Stimulated activated naive CD8-positive, alpha-beta T cell treated with anti-CD3 and anti-CD28 coated beads, Interleukin-15, Interleukin-2, amounts not matched to agents 100 ng/mL and 50 ng/mL, for 24 hours (primary cell): ENCODE results near the gene EXOC4.

Experiments
- H3K27ac Mint-ChIP-seq: one replicate; pipeline ENCODE4 v1.8.0; 2021; ENCODE audit warnings: mild to moderate bottlenecking, mixed read lengths
- H3K27me3 Mint-ChIP-seq: one replicate; pipeline ENCODE4 v1.8.0; 2021; ENCODE audit warnings: mixed read lengths
- H3K36me3 Mint-ChIP-seq: one replicate; pipeline ENCODE4 v1.8.0; 2021; ENCODE audit warnings: low read depth, mixed read lengths
- H3K4me1 Mint-ChIP-seq: one replicate; pipeline ENCODE4 v1.8.0; 2021; ENCODE audit warnings: low read depth, mixed read lengths
- H3K4me3 Mint-ChIP-seq: one replicate; pipeline ENCODE4 v1.8.0; 2021; ENCODE audit warnings: mild to moderate bottlenecking, mixed read lengths
- H3K9me3 Mint-ChIP-seq: one replicate; pipeline ENCODE4 v1.8.0; 2021; ENCODE audit warnings: mixed read lengths

Gene EXOC4

GRCh38 chr7:133586253-133586652 is 333.4 kb downstream of the EXOC4 start:
- peaks cover 4% of the 10 kb centered on the region for H3K9me3 Mint-ChIP-seq
- H3K36me3 Mint-ChIP-seq = peaks cover 19% of the 10 kb centered on the region
- no peak overlapping the region for H3K27ac Mint-ChIP-seq
- H3K4me1 Mint-ChIP-seq = peaks cover 12% of the 10 kb centered on the region
- H3K27me3 Mint-ChIP-seq = no peaks in the 10 kb centered on the region
- no peak overlapping the region for H3K4me3 Mint-ChIP-seq

DNA sequence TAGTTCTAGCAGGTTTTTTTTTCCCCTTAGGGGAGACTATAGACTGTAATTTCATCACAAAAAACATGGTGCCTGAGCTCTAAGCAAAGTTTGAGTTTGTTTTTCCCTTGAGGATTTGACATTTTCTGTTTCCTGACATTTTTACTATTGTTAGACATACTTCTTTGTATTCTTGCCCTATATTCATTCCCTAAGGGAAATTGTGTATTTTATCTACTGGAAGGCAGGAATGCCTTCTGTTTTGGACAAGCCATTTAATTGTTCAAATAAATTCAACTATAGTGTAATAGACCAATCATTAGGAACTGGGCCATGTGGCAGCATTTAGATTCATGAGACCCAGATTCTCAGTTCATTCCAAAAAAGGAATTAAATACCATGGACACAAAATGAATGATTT is 335.0 kb downstream of the EXOC4 start:
- H3K9me3 Mint-ChIP-seq = peaks cover 4% of the 10 kb centered on the region
- no peak overlapping the region for H3K4me3 Mint-ChIP-seq
- H3K27ac Mint-ChIP-seq = no peak overlapping the region
- no peaks in the 10 kb centered on the region for H3K27me3 Mint-ChIP-seq
- peaks cover 12% of the 10 kb centered on the region for H3K4me1 Mint-ChIP-seq
- peaks cover 18% of the 10 kb centered on the region for H3K36me3 Mint-ChIP-seq

GRCh38 chr7:133590795-133591194 is 337.9 kb downstream of the EXOC4 start:
- Mint-ChIP-seq H3K27ac (no peak overlapping the region), H3K27me3 (no peaks in the 10 kb centered on the region), H3K9me3 (no peaks in the 10 kb centered on the region), H3K36me3 (peaks cover 14% of the 10 kb centered on the region), H3K4me1 (no peaks in the 10 kb centered on the region), H3K4me3 (no peak overlapping the region)

GRCh38 chr7:133591704-133592340 is 338.9 kb downstream of the EXOC4 start:
- Mint-ChIP-seq H3K4me1 (no peaks in the 10 kb centered on the region), H3K4me3 (no peak overlapping the region), H3K27me3 (no peaks in the 10 kb centered on the region), H3K27ac (no peak overlapping the region), H3K36me3 (peaks cover 8% of the 10 kb centered on the region), H3K9me3 (no peaks in the 10 kb centered on the region)

DNA sequence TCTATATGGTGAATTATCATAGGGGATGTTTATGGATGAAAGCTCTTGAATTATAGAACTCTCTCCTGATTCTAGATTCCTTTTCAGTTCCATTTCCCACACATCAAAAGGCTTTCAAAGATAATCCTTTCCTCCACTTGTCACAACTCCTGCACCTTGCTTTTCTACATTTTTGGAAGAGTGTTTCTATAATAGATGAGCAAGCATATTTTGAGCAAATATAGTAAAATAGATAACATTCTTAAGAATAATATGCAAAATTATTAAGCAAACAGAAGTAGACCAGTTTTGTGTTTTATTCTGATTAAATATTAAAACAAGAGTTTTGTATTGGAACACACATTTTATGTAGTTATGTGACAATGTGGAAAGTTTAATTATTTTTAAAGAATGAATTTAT is 340.7 kb downstream of the EXOC4 start:
- peaks cover 8% of the 10 kb centered on the region for H3K36me3 Mint-ChIP-seq
- no peaks in the 10 kb centered on the region for H3K9me3 Mint-ChIP-seq
- H3K27me3 Mint-ChIP-seq = no peaks in the 10 kb centered on the region
- H3K4me1 Mint-ChIP-seq = no peaks in the 10 kb centered on the region
- no peak overlapping the region for H3K27ac Mint-ChIP-seq
- H3K4me3 Mint-ChIP-seq = no peak overlapping the region

- Mint-ChIP-seq H3K27me3 (no peaks in the 10 kb centered on the region), H3K4me3 (no peak overlapping the region), H3K27ac (no peak overlapping the region), H3K9me3 (no peaks in the 10 kb centered on the region), H3K4me1 (peaks cover 3% of the 10 kb centered on the region), H3K36me3 (peaks cover 3% of the 10 kb centered on the region)
These were observed 348.7 kb downstream of the EXOC4 start for GRCh38 chr7:133601617-133602016.

DNA sequence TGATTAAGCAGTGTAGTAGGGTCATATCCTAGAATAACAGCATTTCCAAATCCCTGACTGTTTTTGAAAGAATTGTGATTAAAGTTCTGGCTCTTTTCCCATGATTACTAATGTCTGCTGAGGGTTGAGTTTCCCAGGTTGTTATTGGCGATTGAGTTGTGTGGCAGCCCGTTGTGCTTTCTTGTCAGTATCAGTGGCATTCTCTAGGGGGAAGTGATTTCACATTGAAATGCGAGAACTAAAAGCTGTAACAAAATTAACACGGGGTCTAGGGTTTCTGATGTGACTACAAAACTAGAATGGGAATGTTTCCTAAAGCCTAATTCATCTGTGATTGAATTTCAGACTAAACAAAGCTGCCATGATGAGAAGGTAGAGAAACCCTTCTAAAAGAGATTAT is 349.4 kb downstream of the EXOC4 start:
- Mint-ChIP-seq H3K4me1 (peaks cover 3% of the 10 kb centered on the region), H3K27me3 (no peaks in the 10 kb centered on the region), H3K27ac (no peak overlapping the region), H3K4me3 (no peak overlapping the region), H3K36me3 (peaks cover 3% of the 10 kb centered on the region), H3K9me3 (no peaks in the 10 kb centered on the region)

GRCh38 chr7:133606991-133607390 is 354.1 kb downstream of the EXOC4 start:
- Mint-ChIP-seq H3K36me3 (peaks cover 7% of the 10 kb centered on the region), H3K9me3 (no peaks in the 10 kb centered on the region), H3K27ac (no peak overlapping the region), H3K4me1 (no peaks in the 10 kb centered on the region), H3K4me3 (no peak overlapping the region), H3K27me3 (no peaks in the 10 kb centered on the region)

DNA sequence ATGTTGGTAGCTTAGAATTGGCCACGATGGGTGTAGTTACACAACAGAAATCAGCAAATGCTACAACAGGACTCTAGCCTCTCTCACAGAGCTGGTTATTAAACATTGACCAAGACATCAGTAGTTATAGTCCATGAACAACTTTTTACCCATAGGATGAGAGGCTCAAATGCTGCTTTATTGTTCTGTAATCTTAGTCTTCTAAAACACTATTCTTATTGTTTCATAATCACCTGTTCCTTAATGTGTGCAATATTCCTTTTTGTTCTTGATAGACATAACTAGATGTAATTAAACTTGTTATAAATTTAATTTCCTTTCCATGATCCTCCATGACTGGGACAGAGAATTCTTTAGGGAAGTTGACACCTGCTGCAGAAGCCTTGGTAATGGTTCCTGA is 356.9 kb downstream of the EXOC4 start:
- no peak overlapping the region for H3K4me3 Mint-ChIP-seq
- H3K27ac Mint-ChIP-seq = no peak overlapping the region
- no peaks in the 10 kb centered on the region for H3K9me3 Mint-ChIP-seq
- H3K4me1 Mint-ChIP-seq = no peaks in the 10 kb centered on the region
- no peaks in the 10 kb centered on the region for H3K27me3 Mint-ChIP-seq
- H3K36me3 Mint-ChIP-seq = peaks cover 12% of the 10 kb centered on the region

GRCh38 chr7:133611955-133612354 is 359.1 kb downstream of the EXOC4 start:
- peaks cover 12% of the 10 kb centered on the region for H3K36me3 Mint-ChIP-seq
- H3K27ac Mint-ChIP-seq = no peak overlapping the region
- H3K27me3 Mint-ChIP-seq = no peaks in the 10 kb centered on the region
- H3K4me3 Mint-ChIP-seq = no peak overlapping the region
- H3K4me1 Mint-ChIP-seq = no peaks in the 10 kb centered on the region
- H3K9me3 Mint-ChIP-seq = no peaks in the 10 kb centered on the region

GRCh38 chr7:133613250-133613790 is 360.4 kb downstream of the EXOC4 start:
- Mint-ChIP-seq H3K4me1 (no peaks in the 10 kb centered on the region), H3K36me3 (peaks cover 17% of the 10 kb centered on the region), H3K27ac (no peak overlapping the region), H3K9me3 (no peaks in the 10 kb centered on the region), H3K4me3 (no peak overlapping the region), H3K27me3 (no peaks in the 10 kb centered on the region)

GRCh38 chr7:133614251-133614650 is 361.4 kb downstream of the EXOC4 start:
- Mint-ChIP-seq H3K4me1 (no peaks in the 10 kb centered on the region), H3K9me3 (no peaks in the 10 kb centered on the region), H3K36me3 (peaks cover 19% of the 10 kb centered on the region), H3K27me3 (no peaks in the 10 kb centered on the region), H3K27ac (no peak overlapping the region), H3K4me3 (no peak overlapping the region)

DNA sequence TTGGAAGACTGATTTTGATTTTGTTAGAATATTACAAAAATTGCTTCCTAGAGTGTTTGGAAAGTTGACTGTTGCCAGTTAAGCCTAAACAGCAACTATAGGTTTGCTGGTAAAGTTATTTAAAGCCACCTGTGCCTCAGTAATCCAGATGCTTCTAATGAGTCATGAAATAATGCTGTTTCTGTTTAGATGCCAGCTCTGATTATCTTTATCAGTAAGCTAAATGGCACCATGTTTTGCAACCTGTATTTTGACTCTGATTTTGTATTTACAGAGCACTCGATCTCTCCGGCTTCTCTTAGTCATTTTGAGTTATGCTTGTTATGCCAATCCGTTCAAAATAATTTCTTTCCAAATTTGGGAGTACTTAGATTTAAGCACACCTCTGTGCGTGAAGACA is 366.1 kb downstream of the EXOC4 start:
- Mint-ChIP-seq H3K36me3 (peaks cover 11% of the 10 kb centered on the region), H3K4me1 (no peaks in the 10 kb centered on the region), H3K9me3 (no peaks in the 10 kb centered on the region), H3K27ac (no peak overlapping the region), H3K27me3 (no peaks in the 10 kb centered on the region), H3K4me3 (no peak overlapping the region)

DNA sequence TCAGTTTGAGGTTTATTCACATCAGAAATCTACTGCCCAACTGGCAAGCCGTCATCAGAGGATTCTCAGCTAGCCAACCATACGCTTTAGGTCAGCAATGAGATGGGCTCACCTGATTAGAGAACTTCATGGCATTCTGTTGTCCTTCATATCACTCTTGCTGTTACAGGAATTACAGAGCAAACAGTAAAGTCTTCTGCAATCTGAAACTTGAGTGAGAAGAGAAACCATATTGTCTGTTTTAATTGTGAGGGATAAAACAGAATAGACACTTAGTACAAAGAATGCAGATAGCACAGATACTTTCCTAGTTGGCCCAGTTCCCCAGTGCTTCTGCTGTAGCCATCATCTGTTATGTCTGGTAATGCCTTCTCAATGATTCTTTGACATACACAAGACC is 366.6 kb downstream of the EXOC4 start:
- Mint-ChIP-seq H3K4me1 (no peaks in the 10 kb centered on the region), H3K36me3 (peaks cover 11% of the 10 kb centered on the region), H3K27me3 (no peaks in the 10 kb centered on the region), H3K27ac (no peak overlapping the region), H3K9me3 (no peaks in the 10 kb centered on the region), H3K4me3 (no peak overlapping the region)

- peaks cover 18% of the 10 kb centered on the region for H3K36me3 Mint-ChIP-seq
- no peak overlapping the region for H3K27ac Mint-ChIP-seq
- H3K4me1 Mint-ChIP-seq = no peaks in the 10 kb centered on the region
- no peaks in the 10 kb centered on the region for H3K27me3 Mint-ChIP-seq
- H3K4me3 Mint-ChIP-seq = no peak overlapping the region
- peaks cover 5% of the 10 kb centered on the region for H3K9me3 Mint-ChIP-seq
These were observed 370.8 kb downstream of the EXOC4 start for GRCh38 chr7:133623721-133624120.

- H3K36me3 Mint-ChIP-seq = peaks cover 29% of the 10 kb centered on the region
- H3K27ac Mint-ChIP-seq = no peak overlapping the region
- no peaks in the 10 kb centered on the region for H3K27me3 Mint-ChIP-seq
- H3K4me1 Mint-ChIP-seq = no peaks in the 10 kb centered on the region
- H3K4me3 Mint-ChIP-seq = no peak overlapping the region
- peaks cover 5% of the 10 kb centered on the region for H3K9me3 Mint-ChIP-seq
These were observed 372.2 kb downstream of the EXOC4 start for GRCh38 chr7:133625046-133625445.
